Measurements from ENCODE around the gene SHROOM3. TPM values are rescaled to one million over a fixed set of nuclear protein-coding genes. Genes with fewer than 3 reads are reported as not detected.

The SHROOM3 gene
- total RNA-seq, 1 experiment from 2014 or later: 27.6 TPM

DNA sequence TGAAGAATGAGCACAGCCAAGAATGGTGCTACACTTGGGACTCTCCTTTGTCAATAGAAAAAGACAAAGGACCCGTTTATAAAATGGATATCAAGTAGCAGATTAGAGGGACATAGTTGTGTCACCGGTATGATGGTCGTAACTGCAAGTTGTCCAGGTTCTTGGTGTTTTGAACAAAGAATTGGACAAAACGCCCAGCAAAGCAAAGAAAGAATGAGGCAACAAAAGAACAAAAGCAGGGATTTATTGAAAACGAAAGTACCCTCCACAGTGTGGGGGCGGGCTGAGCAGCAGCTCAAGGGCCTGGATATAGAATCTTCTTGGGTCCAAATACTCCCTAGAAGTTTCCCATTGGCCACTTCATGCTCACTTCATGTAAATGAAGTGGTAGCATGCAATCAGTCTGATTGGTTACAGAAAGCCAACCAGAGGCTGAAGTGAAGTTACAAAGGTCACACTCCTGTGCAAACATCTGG lies 54.7 kb downstream of the SHROOM3 start:
- peaks cover 7 to 9% of the 10 kb centered on the region in 2 experiments for H3K9me3 Mint-ChIP-seq

More for the DNA sequence above, 54.7 kb downstream of the SHROOM3 start:
- peaks cover 7% of the 10 kb centered on the region; the same call in 1 of the 2 replicates for H3K4me1 ChIP-seq (ENCODE audit: insufficient read depth, low read length)
- H2AK5ac ChIP-seq (ENCODE audit: insufficient read length, low read length): no peak overlapping the region
- H3K23ac ChIP-seq (ENCODE audit: insufficient read length, low read depth, low read length): no peak overlapping the region
- no peak overlapping the region for H3K14ac ChIP-seq (ENCODE audit: insufficient read depth, low read length)
- no peak overlapping the region for H3K9ac ChIP-seq (ENCODE audit: extremely low read depth, insufficient read length, low read length)
- TF ChIP-seq, protein P1, sequence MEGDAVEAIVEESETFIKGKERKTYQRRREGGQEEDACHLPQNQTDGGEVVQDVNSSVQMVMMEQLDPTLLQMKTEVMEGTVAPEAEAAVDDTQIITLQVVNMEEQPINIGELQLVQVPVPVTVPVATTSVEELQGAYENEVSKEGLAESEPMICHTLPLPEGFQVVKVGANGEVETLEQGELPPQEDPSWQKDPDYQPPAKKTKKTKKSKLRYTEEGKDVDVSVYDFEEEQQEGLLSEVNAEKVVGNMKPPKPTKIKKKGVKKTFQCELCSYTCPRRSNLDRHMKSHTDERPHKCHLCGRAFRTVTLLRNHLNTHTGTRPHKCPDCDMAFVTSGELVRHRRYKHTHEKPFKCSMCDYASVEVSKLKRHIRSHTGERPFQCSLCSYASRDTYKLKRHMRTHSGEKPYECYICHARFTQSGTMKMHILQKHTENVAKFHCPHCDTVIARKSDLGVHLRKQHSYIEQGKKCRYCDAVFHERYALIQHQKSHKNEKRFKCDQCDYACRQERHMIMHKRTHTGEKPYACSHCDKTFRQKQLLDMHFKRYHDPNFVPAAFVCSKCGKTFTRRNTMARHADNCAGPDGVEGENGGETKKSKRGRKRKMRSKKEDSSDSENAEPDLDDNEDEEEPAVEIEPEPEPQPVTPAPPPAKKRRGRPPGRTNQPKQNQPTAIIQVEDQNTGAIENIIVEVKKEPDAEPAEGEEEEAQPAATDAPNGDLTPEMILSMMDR (conservative IDR thresholded peaks at IDR 0.05): no peak
- no peak overlapping the region for H3K18ac ChIP-seq (ENCODE audit: insufficient read length, low read depth, low read length)
- H3K4me2 ChIP-seq (ENCODE audit: insufficient read depth, insufficient read length, low read length): no peak overlapping the region
- H3K56ac ChIP-seq (ENCODE audit: insufficient read length, low read depth, low read length): no peak overlapping the region
- no peak overlapping the region for H3K4ac ChIP-seq (ENCODE audit: low read depth, low read length)
- H3K27ac ChIP-seq (ENCODE audit: insufficient read length, low read depth, low read length): no peak overlapping the region
- Mint-ChIP-seq H3K4me1 (peaks cover 25 to 36% of the 10 kb centered on the region in 2 experiments), H3K36me3 (ENCODE audit: insufficient read depth in 1 of 3, low read depth in 3 of 3) (peaks cover 7 to 12% (median 8%) of the 10 kb centered on the region in 3 experiments; a peak in 6 of 7 replicates), H3K27me3 (ENCODE audit: low read depth) (no peaks in the 10 kb centered on the region), H3K4me3 (no peak overlapping the region), H3K27ac (no peak overlapping the region)
- H2BK12ac ChIP-seq (ENCODE audit: insufficient read length, low read depth, low read length): no peak overlapping the region
- no peaks in the 10 kb centered on the region for H3K9me3 ChIP-seq (ENCODE audit: control insufficient read depth, low read depth, low read length)
- H4K91ac ChIP-seq (ENCODE audit: insufficient read length, low read depth, low read length): no peak overlapping the region
- no peak overlapping the region for H4K5ac ChIP-seq (ENCODE audit: insufficient read length, low read depth, low read length)
- H4K20me1 ChIP-seq (ENCODE audit: control insufficient read depth, insufficient read depth, insufficient read length): no peaks in the 10 kb centered on the region
- H2BK120ac ChIP-seq (ENCODE audit: low read depth, low read length, poor library complexity, severe bottlenecking): no peak overlapping the region
- H3K23me2 ChIP-seq (ENCODE audit: insufficient read length, low read depth, low read length, poor library complexity, severe bottlenecking): no peaks in the 10 kb centered on the region
- no peaks in the 10 kb centered on the region; the same call in 1 of the 2 replicates for H3K79me2 ChIP-seq (ENCODE audit: insufficient read depth, low read length)
- H2AFZ ChIP-seq (ENCODE audit: low read length): no peak overlapping the region
- WGBS (ENCODE audit: extremely low coverage, insufficient read length, low lambda C conversion rate): no CpG with 5 or more reads among the region's 6 CpGs
- no peak overlapping the region for H2BK5ac ChIP-seq (ENCODE audit: insufficient read length, low read length)
- H3K27me3 ChIP-seq (ENCODE audit: insufficient read depth, low read length): no peaks in the 10 kb centered on the region
- no peak overlapping the region for H2BK15ac ChIP-seq (ENCODE audit: low read depth, low read length)
- no peaks in the 10 kb centered on the region for H3K79me1 ChIP-seq (ENCODE audit: insufficient read depth, low read depth, low read length, poor library complexity, severe bottlenecking)
- DNase-seq: no peak
- H4K8ac ChIP-seq (replicated peaks; ENCODE audit: insufficient read length, low read depth, low read length): no peak overlapping the region
- H2BK20ac ChIP-seq (ENCODE audit: low read depth, low read length, poor library complexity, severe bottlenecking): no peak overlapping the region
- no peak overlapping the region for H3T11ph ChIP-seq (ENCODE audit: low read length)
